Measurements from ENCODE around the gene CHD5.

CHD5 gene

DNA sequence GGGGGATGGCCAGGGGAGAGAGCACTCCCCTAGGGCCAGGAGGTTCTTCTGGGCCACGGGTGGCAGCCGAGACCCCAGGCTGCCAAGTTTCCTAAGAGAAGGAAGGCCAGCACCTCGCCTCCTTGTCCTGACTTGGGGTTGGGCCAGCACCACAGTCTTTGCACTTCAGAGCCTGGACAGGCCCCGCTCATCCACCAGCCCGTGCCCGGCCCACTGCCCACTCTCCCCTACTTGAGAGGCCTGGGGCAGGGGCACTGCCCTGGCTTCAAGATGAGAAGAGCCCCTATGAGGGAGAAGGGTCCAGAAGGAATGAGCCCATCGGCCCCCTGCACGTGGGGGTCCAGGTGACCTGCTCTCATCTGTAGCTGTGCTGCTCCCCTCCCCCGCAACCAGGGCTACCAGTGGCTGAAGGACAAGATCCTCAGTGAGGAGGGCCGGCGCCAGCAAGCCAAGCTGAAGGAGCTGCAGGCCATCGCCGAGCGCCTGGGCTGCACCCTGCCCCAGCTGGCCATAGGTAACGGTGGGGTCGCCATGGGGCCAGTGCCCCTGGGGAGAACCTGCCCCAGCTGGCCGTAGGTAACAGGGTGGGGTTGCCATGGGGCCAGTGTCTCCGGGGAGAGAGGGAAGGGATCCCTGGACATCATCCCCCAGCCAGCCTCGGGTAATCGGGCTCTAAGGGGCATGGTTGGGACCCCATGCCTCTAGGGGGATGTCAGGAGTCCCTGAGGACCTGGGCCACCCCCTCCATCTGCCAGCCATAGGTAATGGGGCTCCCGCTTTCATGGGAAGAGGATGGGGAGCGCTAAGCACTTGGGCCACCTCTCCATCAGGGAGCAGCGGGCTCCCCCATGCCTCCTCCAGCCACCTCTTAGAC lies 83.6 kb downstream of the CHD5 start:
- no peak for DNase-seq

GRCh38 chr1:6095511-6096242 lies 84.4 kb downstream of the CHD5 start:
- DNase-seq = no peak

DNA sequence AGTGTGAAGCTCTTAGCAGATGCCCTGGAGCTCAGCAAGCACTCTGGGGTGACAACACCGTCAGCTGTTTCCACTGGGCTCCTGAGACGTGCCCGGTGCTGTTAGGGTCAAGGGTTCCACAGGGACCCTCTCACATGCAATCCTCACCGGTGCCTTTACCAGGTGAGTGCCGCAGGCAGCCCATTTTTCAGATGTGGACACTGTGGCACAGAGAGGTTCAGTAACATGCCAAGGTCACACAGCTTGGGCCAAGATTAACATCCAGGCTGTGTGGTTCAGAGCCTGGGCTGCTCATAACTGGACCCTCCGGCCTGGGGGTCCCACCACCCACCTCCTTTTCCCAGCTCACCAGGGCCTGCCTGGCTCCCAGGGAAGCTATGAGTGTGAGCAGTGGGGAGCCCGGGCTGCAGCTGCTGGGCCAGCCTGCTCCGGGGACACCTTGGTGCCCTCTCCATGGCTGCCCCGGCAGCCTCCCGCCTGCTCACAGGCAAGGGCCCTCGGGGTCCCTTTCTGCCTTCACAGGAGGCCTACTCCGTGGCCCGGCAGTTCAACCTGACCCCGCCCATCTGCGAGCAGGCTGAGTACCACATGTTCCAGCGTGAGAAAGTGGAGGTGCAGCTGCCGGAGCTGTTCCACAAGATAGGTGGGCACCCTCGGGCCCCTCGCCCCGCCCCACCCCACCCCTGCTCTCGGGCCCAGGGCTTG lies 85.2 kb downstream of the CHD5 start:
- no peak for DNase-seq

DNA sequence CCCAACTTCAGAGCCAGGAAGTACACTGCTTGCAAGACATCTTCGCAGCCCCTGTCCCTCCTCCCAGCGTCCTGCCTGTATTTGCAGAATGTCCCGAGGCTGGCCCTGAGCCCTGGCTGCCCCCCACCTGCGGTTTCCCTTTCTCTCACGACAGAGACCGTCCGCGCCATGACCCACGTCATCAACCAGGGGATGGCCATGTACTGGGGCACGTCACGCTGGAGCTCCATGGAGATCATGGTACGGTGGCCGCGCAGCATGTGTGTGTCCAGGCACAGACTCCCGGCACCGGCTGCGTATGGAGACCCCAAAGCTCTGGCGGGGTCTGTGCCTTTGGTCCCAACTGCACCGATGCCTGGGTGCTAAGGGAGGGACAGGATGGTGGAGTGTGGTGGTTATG lies 85.9 kb downstream of the CHD5 start:
- no peak for DNase-seq

- no peak for DNase-seq
Measured at GRCh38 chr1:6093611-6094010, 86.5 kb downstream of the CHD5 start.

- no peak for DNase-seq
Measured at GRCh38 chr1:6093071-6093470, 87.0 kb downstream of the CHD5 start.

DNA sequence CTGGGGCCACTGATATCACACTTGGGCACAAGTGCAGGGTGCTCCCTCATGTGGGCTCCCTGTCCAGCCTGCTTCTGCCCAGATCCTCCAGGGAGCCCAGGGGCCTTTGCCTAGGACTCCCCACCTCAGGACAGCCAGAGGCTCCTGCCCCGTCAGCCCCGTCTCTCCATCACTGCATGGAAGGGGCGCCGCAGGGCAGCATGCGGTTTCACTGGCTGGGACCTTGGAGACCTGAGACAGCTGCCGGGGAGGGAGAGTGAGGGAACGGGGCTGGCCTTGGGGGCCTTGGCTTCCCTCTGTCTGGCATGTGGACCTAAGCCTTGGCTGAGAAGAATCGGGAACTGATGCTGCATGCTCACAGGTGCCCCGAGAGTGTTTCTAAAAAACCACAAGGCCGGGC lies 87.9 kb downstream of the CHD5 start:
- DNase-seq = no peak

DNA sequence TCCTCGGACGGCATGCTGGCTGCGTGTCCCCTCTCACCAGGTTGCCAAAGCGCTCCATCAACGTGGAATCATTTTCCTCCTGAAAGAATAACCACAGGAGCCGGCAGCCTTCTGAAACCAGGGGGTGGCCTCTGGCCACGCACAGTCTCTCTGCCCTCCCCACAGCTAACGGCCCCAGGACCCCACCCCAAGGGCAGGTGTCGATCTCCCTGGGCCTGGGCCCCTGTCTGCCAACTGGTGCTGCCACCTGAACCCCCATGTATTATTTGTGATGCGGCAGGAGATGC lies 88.4 kb downstream of the CHD5 start:
- DNase-seq = no peak

DNA sequence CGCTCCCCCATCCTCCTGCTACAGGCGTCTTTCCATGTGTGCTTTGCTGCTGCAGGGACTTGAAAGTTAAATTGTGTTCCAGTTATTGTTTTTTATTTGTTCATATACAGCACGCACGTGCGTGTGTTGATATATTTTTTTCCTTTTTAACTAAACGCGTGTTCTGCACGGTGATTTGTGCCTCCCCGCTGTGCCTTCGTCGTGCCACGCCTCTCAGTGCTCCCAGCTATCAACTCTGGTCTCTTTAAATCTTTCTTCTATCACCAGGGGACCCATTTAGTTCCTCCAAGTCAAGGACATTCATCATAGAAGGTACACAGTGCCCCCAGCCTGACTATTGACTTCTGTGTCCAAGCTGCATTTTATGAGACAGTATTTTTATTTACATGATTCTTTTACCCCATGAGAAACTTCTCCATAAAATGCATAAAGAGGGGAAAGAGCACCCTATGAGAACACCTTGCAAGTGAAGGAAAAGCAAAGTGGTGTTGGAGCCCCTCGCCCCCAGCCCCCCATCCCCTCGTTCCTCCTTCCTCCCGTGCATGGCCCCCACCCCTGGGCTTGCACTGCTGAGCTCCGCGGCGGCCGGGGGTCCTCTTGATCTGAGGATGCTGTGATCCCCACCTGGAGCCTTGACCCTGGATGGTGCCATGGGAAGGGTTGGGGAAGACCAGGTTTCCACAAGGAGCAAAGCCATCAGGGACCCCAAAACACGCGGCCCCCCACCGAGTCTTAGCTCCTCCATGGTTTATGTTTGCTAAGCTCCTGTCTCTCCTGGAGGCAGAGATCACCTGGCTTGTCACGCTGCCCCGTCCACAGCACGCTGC lies 88.9 kb downstream of the CHD5 start:
- no peak for DNase-seq

DNA sequence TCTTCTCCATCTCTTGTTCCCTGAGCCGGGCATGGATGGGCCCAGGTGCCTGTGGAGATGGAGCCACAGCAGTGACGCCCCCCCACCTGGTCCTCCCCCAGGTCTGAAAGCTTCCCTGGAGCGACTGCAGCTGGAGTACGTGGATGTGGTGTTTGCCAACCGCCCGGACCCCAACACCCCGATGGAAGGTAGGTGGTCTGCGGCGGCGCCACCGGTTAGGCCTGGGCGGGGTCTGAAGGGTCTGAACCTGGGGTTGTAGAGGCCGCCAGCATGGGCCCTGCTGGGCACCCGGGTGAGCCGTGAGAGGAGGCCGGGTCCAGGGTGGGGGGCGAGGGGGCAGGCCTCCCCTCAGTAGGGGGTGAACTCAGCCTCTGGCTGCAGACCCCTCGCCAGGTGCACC lies 89.8 kb downstream of the CHD5 start:
- DNase-seq = no peak

DNA sequence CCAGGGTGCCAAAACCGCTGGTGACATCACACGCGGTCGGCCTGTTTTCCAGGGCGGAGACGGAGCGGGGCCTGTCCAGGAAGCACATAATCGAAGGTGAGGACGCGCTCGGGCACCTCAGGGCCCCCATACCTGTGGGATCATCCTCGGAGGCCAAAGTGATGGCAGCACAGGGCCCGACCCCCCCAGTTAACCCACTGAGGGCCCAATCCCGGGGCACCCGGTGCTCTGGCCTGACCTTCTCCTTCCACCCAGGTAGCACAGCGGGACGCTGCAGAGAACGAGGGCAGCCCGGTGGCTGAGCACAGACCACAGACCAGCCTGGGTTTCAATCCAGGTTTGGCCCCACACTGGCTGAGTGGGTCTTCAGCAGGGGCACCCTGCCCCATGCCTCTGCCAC lies 91.2 kb downstream of the CHD5 start:
- no peak for DNase-seq

DNA sequence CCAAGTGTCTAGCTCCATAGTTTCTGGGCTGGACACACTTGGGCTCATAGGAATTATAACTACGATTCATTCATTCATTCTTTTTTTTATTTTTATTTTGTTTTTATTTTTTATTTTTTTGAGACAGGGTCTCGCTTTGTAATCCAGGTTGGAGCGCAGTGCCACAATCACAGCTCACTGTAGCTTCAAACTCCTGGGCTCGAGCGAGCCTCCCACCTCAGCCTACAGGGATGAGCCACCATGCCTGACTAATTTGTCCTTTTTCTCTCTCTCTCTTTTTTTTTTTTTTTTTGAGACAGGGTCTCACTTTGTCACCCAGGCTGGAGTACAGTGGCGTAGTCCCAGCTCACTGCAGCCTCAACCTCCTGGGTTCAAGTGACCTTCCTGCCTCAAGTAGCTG lies 92.2 kb downstream of the CHD5 start:
- no peak for DNase-seq

- DNase-seq = no peak
Measured at GRCh38 chr1:6087377-6087772, 92.7 kb downstream of the CHD5 start.

DNA sequence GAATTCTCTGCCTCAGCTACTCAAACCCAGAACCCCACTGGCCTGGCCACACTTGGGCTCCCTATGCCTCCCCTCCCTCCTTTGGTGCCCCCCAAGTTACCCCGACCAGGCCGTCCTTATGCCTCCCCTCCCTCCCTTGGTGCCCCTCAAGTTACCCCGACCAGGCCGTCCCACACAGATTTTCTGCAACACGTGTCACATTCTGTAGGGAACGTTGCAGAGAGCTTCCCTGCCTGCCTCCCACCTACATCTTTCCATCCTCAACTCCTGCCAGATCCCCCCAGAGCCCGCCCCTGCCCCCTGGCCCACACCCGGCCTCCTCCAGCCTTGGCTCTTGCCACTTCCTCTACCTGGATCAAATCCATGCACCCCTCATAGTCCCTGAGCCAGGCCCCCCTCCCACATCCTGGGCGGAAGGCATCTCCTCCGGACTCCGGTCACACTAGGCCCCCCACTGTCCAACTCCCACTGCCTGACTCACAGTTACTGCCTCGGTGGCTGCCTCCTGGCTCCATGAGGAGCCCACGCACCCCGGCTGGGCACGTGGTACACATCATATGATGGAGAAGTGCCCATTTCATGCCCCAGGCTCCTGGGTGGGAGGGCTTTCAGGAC lies 93.3 kb downstream of the CHD5 start:
- no peak for DNase-seq

DNA sequence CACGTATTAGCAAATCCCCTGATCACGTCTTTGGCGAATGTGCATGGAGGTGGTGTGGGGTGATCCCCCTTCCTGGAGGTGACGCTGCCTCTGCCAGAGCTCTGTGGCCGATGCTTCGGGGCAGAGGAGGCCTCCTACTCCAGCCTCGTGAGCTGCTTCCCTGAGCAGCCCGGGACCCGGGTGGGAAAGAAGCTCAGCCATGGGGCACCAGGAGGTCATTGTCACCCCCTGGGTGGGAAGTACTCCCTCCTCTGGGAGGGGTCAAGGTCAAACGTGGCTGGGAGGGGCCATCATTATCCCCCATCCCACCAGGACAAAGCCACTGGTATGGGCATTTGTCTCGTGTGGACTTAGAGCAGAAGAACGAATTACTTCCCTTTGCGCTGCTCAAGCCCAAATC lies 93.8 kb downstream of the CHD5 start:
- DNase-seq = no peak

DNA sequence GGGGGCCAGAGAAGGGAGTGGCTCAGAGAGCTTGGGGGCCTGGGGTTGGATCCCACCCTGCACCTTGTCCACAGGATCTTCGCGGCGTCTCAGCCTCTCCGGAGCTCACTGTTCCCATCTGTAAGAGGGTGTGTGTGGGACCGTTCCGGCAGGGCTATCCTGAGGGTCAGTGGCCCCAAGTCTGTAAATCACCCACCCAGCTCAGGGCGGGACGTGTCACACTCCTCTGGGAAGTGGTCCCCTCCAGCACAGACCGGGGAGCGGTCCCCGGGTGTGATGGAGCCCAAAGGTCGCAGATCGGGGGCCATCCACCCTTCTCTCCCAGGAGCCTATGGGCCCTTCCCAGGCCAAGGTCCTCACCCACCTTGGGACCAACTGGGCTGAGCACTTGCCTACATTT lies 94.5 kb downstream of the CHD5 start:
- no peak for DNase-seq

GRCh38 chr1:6084781-6085495 lies 95.2 kb downstream of the CHD5 start:
- DNase-seq = no peak

GRCh38 chr1:6083801-6084446 lies 96.2 kb downstream of the CHD5 start:
- no peak for DNase-seq

GRCh38 chr1:6083385-6083784 lies 96.7 kb downstream of the CHD5 start:
- no peak for DNase-seq

- no peak for DNase-seq
Measured at GRCh38 chr1:6082430-6082971, 97.6 kb downstream of the CHD5 start.

DNA sequence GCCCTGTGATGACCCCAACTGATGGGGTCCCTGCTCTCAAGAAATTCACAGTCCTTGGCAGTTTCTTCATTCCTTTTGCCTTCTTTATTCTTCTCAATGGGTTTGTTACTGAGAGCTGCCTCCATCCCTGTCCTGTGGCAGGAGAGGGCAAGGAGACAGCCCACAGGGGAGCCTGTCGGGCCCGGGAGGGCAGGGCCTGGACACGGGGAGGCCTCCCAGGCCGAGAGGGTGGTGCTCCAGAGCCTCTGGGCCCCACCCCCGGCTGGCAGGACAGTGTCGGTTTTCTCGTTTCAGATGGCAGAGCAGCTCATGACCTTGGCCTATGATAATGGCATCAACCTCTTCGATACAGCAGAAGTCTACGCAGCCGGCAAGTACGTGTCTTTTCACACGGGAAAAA lies 98.2 kb downstream of the CHD5 start:
- no peak for DNase-seq
